ENCODE measurements around the gene LRMDA. TPM values are rescaled to one million over a fixed set of nuclear protein-coding genes. Genes with fewer than 3 reads are reported as not detected.

Gene LRMDA
- total RNA-seq, 1 donor from 2014 or later, result 0.96 TPM

DNA sequence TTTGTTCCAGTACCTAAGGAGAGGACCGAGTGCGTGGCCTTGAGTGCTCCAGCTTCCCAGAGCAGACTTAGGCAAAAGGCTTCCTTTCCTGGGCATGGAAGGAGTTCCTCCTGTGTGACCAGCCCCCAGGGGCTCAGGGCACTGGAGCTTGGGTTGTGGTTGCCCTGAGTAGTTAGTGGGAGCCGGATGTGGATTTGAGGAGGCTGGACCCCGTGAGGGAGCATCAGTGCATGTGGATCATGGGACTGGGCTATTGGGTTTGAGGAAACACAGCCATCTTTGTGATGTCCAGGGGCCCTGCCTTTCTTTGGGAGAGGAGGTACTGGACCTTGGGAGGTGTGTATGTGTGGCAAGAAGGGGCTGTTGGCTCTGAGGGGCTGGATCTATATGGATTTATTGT is 8.4 kb downstream of the LRMDA start:
- H3K36me3 ChIP-seq, result peaks cover 0 to 8% of the 10 kb centered on the region in 2 donors
- TF ChIP-seq, protein P1, sequence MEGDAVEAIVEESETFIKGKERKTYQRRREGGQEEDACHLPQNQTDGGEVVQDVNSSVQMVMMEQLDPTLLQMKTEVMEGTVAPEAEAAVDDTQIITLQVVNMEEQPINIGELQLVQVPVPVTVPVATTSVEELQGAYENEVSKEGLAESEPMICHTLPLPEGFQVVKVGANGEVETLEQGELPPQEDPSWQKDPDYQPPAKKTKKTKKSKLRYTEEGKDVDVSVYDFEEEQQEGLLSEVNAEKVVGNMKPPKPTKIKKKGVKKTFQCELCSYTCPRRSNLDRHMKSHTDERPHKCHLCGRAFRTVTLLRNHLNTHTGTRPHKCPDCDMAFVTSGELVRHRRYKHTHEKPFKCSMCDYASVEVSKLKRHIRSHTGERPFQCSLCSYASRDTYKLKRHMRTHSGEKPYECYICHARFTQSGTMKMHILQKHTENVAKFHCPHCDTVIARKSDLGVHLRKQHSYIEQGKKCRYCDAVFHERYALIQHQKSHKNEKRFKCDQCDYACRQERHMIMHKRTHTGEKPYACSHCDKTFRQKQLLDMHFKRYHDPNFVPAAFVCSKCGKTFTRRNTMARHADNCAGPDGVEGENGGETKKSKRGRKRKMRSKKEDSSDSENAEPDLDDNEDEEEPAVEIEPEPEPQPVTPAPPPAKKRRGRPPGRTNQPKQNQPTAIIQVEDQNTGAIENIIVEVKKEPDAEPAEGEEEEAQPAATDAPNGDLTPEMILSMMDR (IDR thresholded peaks at IDR 0.05), result no peak
- no peak for DNase-seq (ENCODE audit: low spot score in 2 of 2)
- peaks cover 0 to 14% of the 10 kb centered on the region in 2 donors for H3K9me3 ChIP-seq
- no peaks in the 10 kb centered on the region for H3K27me3 ChIP-seq
- no peaks in the 10 kb centered on the region for H3K4me1 ChIP-seq
- H3K27ac ChIP-seq, result no peak overlapping the region
- no peak overlapping the region for H3K4me3 ChIP-seq
- intact Hi-C loops (cut with DNase I), result no loop called here

DNA sequence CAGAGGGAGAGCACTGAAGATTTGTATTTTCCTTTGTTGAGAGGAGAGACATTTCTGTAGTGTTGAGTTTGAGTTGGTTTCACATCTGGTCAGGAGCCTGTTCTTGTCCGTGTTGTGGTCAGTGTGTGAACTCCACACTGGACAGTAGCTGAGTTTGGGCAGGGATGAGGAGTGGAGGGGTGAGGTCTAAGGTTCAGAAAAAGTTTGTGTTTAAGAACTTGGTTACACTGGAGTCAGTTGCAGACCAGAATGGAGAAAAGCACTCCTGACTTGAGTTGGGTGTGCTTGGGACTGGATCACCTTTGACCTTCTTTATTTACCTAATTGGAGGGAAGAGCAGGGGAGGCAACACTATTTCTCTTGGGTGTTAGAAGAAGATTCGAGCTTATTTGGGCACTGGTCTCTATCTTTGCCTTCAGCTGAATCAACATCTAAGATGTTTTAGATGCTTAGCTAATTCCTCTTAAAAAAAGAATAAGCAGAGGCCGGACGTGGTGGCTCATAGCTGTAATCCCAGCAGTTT is 8.9 kb downstream of the LRMDA start:
- Histone ChIP-seq H3K27me3 (no peaks in the 10 kb centered on the region), H3K4me1 (no peaks in the 10 kb centered on the region), H3K36me3 (peaks cover 0 to 8% of the 10 kb centered on the region in 2 donors), H3K27ac (no peak overlapping the region), H3K9me3 (peaks cover 0 to 17% of the 10 kb centered on the region in 2 donors), H3K4me3 (no peak overlapping the region)
- DNase-seq (ENCODE audit: low spot score in 2 of 2), result no peak
- intact Hi-C loops (cut with DNase I), result no loop called here
- TF ChIP-seq, protein P1 (IDR thresholded peaks at IDR 0.05), result no peak

DNA sequence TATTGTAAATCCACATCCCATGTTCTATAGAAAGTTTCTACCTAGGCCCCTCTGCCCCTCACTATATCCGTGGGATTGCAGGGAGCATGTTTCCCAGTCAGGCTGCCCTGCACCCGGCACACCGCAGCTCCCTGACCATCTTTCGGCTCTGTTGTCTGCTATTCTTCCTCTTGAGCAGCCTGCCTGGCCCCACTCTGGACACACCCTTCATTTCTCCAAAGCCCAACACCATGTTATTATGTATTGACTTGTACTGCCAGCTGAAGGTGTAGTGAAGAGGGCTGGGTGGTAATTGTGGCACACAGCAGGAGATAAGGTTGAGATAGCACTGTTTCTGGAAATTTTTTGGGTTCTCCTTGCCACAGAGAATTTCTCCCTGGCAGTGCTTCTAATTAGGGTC is 9.8 kb downstream of the LRMDA start:
- H3K4me3 ChIP-seq, result no peak overlapping the region
- H3K4me1 ChIP-seq, result no peaks in the 10 kb centered on the region
- no peaks in the 10 kb centered on the region for H3K27me3 ChIP-seq
- no peak for DNase-seq (ENCODE audit: low spot score in 2 of 2)
- intact Hi-C loops (cut with DNase I), result no loop called here
- H3K27ac ChIP-seq, result no peak overlapping the region
- TF ChIP-seq, protein P1 (IDR thresholded peaks at IDR 0.05), result no peak
- H3K36me3 ChIP-seq, result peaks cover 0 to 8% of the 10 kb centered on the region in 2 donors
- peaks cover 0 to 21% of the 10 kb centered on the region in 2 donors for H3K9me3 ChIP-seq

DNA sequence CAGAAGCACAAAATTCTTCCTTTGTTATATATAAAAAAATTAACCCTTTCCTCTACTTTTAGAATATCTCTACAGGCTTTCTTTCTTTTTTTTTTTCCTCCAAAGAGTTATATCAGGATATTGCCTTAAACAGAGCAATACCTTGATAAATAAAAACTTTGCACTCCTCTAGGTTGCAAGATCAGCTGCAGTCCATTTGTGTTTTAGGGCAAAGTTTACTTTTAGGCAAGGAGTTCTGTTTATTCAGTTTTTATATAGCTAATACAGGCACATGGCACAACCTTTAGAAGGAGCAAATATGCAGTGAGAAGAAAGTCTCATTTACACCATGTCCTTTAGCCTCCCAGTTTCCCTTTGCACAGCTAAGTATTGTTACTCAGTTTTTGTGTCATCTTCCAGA is 10.3 kb downstream of the LRMDA start:
- Histone ChIP-seq H3K9me3 (peaks cover 0 to 21% of the 10 kb centered on the region in 2 donors), H3K27me3 (no peaks in the 10 kb centered on the region), H3K4me1 (no peaks in the 10 kb centered on the region), H3K4me3 (no peak overlapping the region), H3K27ac (no peak overlapping the region), H3K36me3 (peaks cover 0 to 8% of the 10 kb centered on the region in 2 donors)
- no peak for DNase-seq (ENCODE audit: low spot score in 2 of 2)
- intact Hi-C loops (cut with DNase I), result no loop called here
- TF ChIP-seq, protein P1 (IDR thresholded peaks at IDR 0.05), result no peak

DNA sequence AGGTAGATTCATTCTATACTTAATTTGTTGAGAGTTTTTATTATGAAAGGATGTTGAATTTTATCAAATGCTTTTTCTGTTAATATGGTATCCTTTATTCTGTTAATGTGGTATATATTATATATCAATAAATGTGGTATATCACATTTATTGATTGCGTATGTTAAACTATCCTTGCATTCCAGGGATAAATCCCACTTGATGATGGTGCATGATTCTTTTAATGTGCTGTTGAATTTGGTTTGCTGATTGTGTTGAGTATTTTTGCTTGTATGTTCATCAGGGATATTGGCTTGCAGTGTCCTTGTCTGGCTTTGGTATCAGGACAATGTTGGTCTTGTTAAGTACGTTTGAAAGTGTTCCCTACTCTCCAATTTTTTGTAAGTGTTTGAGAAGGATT is 11.9 kb downstream of the LRMDA start:
- Histone ChIP-seq H3K9me3 (peaks cover 0 to 21% of the 10 kb centered on the region in 2 donors), H3K4me1 (peaks cover 0 to 4% of the 10 kb centered on the region in 2 donors), H3K27me3 (no peaks in the 10 kb centered on the region), H3K4me3 (no peak overlapping the region), H3K36me3 (peaks cover 0 to 7% of the 10 kb centered on the region in 2 donors), H3K27ac (no peak overlapping the region)
- TF ChIP-seq, protein P1 (IDR thresholded peaks at IDR 0.05), result no peak
- no peak for DNase-seq (ENCODE audit: low spot score in 2 of 2)
- intact Hi-C loops (cut with DNase I), result no loop called here

Data from ascending aorta (tissue), 2 donors.